MM.1S (cell line): ENCODE data around the gene DCTN5.

ENCODE experiments used
- DNase-seq: peaks from one replicate; pipeline ENCODE4 v3.0.0-alpha.2; 2015
- H2AFZ ChIP-seq: fragments of 300-600 bp; sonication (generic); 2 replicates; pipeline ENCODE4 v1.6.0; 2016; ENCODE audit warnings: antibody characterized with exemption, low read length
- H3F3A ChIP-seq: fragments of 300-600 bp; sonication (generic); 2 replicates; pipeline ENCODE4 v1.6.1; 2016; ENCODE audit warnings: mild to moderate bottlenecking, antibody characterized with exemption, low read length, moderate library complexity, mixed read lengths; ENCODE audit not compliant: insufficient read depth
- H3K27ac ChIP-seq: fragments of 300-600 bp; sonication (generic); 2 replicates; pipeline ENCODE4 v1.5.1; 2016; ENCODE audit warnings: mild to moderate bottlenecking, low read length
- H3K27me3 ChIP-seq: fragments of 300-600 bp; sonication (generic); replicated peaks from 2 replicates; pipeline ENCODE4 v1.6.0; 2016; ENCODE audit warnings: low read length; ENCODE audit not compliant: insufficient read depth
- H3K36me3 ChIP-seq: fragments of 300-600 bp; sonication (generic); replicated peaks from 2 replicates; pipeline ENCODE4 v1.6.1; 2016; ENCODE audit warnings: mild to moderate bottlenecking, low read length, mixed read lengths; ENCODE audit not compliant: insufficient read depth
- H3K4me1 ChIP-seq: fragments of 300-600 bp; sonication (generic); 2 replicates; pipeline ENCODE4 v1.6.1; 2016; ENCODE audit warnings: low read length, mixed read lengths
- H3K4me2 ChIP-seq: fragments of 300-600 bp; sonication (generic); 2 replicates; pipeline ENCODE4 v1.6.0; 2016; ENCODE audit warnings: low read depth, low read length
- H3K4me3 ChIP-seq: fragments of 300-600 bp; sonication (generic); 2 replicates; pipeline ENCODE4 v1.5.1; 2016; ENCODE audit warnings: low read length, mixed read lengths
- H3K79me2 ChIP-seq: fragments of 300-600 bp; sonication (generic); 2 replicates; pipeline ENCODE4 v1.6.1; 2016; ENCODE audit warnings: mixed run types, low read length, mixed read lengths
- H3K9ac ChIP-seq: fragments of 300-600 bp; sonication (generic); 2 replicates; pipeline ENCODE4 v1.6.1; 2016; ENCODE audit warnings: low read length, mixed read lengths
- H3K9me2 ChIP-seq: fragments of 300-600 bp; sonication (generic); replicated peaks from 2 replicates; pipeline ENCODE4 v1.6.1; 2016; ENCODE audit warnings: mild to moderate bottlenecking, low read length, mixed read lengths; ENCODE audit not compliant: insufficient read depth
- H3K9me3 ChIP-seq: fragments of 300-600 bp; sonication (generic); replicated peaks from 2 replicates; pipeline ENCODE4 v1.6.1; 2016; ENCODE audit warnings: mild to moderate bottlenecking, low read length, mixed read lengths; ENCODE audit not compliant: insufficient read depth
- H4K20me1 ChIP-seq: fragments of 300-600 bp; sonication (generic); 2 replicates; pipeline ENCODE4 v1.6.1; 2016; ENCODE audit warnings: mild to moderate bottlenecking, low read length, moderate library complexity, mixed read lengths; ENCODE audit not compliant: insufficient read depth
- EZH2 ChIP-seq: fragments of 300-600 bp; sonication (generic); optimal IDR thresholded peaks from 2 replicates; pipeline ENCODE3; 2017; ENCODE audit warnings: low read depth, mild to moderate bottlenecking, antibody characterized with exemption, low read length, mixed read lengths
- EZH2phosphoT487 ChIP-seq: fragments of 300-600 bp; sonication (generic); IDR thresholded peaks from 2 replicates; pipeline ENCODE4 v1.6.1; 2018; ENCODE audit warnings: antibody characterized with exemption, low read length
- TF ChIP-seq, protein P1 (sequence below): fragments of 300-600 bp; sonication (generic); IDR thresholded peaks from 2 replicates; pipeline ENCODE4 v1.5.1; 2016; ENCODE audit warnings: antibody characterized with exemption, low read length, mixed read lengths

DCTN5 gene

GRCh38 chr16:23726710-23727109 lies 85.4 kb downstream of the DCTN5 start:
- H3K27me3 ChIP-seq, result no peaks in the 10 kb centered on the region
- no peaks in the 10 kb centered on the region for H3K4me1 ChIP-seq
- H3K79me2 ChIP-seq, result no peaks in the 10 kb centered on the region
- no peak overlapping the region for H3K9ac ChIP-seq
- H3K27ac ChIP-seq, result no peak overlapping the region
- H3F3A ChIP-seq, result no peaks in the 10 kb centered on the region
- no peak overlapping the region for H3K4me2 ChIP-seq
- no peaks in the 10 kb centered on the region for H3K36me3 ChIP-seq
- no peaks in the 10 kb centered on the region for H3K9me2 ChIP-seq
- no peak overlapping the region for H2AFZ ChIP-seq
- no peak for DNase-seq
- H3K4me3 ChIP-seq, result no peak overlapping the region
- no peaks in the 10 kb centered on the region for H3K9me3 ChIP-seq
- no peak for TF ChIP-seq EZH2phosphoT487
- TF ChIP-seq, protein P1, sequence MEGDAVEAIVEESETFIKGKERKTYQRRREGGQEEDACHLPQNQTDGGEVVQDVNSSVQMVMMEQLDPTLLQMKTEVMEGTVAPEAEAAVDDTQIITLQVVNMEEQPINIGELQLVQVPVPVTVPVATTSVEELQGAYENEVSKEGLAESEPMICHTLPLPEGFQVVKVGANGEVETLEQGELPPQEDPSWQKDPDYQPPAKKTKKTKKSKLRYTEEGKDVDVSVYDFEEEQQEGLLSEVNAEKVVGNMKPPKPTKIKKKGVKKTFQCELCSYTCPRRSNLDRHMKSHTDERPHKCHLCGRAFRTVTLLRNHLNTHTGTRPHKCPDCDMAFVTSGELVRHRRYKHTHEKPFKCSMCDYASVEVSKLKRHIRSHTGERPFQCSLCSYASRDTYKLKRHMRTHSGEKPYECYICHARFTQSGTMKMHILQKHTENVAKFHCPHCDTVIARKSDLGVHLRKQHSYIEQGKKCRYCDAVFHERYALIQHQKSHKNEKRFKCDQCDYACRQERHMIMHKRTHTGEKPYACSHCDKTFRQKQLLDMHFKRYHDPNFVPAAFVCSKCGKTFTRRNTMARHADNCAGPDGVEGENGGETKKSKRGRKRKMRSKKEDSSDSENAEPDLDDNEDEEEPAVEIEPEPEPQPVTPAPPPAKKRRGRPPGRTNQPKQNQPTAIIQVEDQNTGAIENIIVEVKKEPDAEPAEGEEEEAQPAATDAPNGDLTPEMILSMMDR, result no peak
- TF ChIP-seq EZH2, result no peak
- no peaks in the 10 kb centered on the region for H4K20me1 ChIP-seq
